ENCODE data around the gene SOX8.

The SOX8 gene

DNA sequence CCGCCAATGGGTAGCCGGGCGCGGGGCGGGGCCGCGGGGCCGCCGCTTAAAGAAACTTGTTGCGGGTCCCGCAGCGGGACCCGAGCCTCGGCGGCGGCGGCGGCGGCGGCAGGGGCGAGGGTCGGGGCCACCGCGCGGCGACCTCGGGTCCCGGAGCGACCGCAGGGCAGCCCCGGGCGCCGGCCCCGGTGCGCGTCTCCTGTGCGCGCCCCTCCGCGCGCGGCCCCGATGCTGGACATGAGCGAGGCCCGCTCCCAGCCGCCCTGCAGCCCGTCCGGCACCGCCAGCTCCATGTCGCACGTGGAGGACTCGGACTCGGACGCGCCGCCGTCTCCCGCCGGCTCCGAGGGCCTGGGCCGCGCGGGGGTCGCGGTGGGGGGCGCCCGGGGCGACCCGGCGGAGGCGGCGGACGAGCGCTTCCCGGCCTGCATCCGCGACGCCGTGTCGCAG lies at the start of gene SOX8:
TSS of gene SOX8 (plus strand) at position 76 of the 450 bp plus-strand sequence. CDS start at position 229, 153 bp downstream.
- ChIA-PET POLR2A (interaction anchor here (0.6 to 1.5 kb wide), 4 partner anchors 9 to 24 kb away, joined by 3 to 6 read pairs (median 4); no protein-coding TSS in a partner anchor), CTCF (no interaction called here)
- TF ChIP-seq BHLHE40 (IDR thresholded peaks at IDR 0.05; ENCODE audit: borderline replicate concordance): no peak
- no peak for TF ChIP-seq ZNF384 (IDR thresholded peaks at IDR 0.05)
- TF ChIP-seq LEF1 (IDR thresholded peaks at IDR 0.05; ENCODE audit: borderline replicate concordance): no peak

DNA sequence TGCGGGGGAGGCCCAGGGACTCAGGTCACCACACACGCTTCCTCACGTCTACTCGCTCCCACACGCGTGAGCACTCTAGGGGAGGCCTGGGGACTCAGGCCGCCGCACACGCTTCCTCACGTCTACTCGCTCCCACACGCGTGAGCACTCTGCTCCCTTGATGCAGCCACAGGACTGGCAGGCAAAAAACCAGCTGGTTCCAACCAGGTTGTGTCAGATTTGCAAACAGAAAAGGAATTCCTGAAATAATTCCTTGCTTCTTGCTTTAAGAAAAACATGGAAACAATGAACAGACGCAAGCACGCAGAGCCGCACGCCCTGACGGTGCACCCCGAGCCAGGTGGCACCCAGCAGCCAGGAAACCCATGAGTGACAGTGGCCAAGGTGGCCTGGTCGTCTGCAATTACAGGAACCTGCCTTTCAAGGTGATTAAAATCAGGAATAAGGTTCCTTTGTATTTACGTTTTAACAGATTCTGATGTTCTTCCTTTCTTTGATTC lies 48.7 kb upstream of the SOX8 start:
- TF ChIP-seq ELF4 (IDR thresholded peaks at IDR 0.05) (no peak), TARDBP (IDR thresholded peaks at IDR 0.05) (no peak), SUZ12 (IDR thresholded peaks at IDR 0.05) (no peak), LEF1 (IDR thresholded peaks at IDR 0.05; ENCODE audit: borderline replicate concordance) (no peak), FOXA1 (IDR thresholded peaks at IDR 0.05) (no peak), BHLHE40 (IDR thresholded peaks at IDR 0.05; ENCODE audit: borderline replicate concordance) (no peak), HDGF (IDR thresholded peaks at IDR 0.05; ENCODE audit: borderline replicate concordance) (no peak), FOXM1 (IDR thresholded peaks at IDR 0.05; ENCODE audit: borderline replicate concordance) (no peak), FOXK2 (IDR thresholded peaks at IDR 0.05) (no peak), ZNF384 (IDR thresholded peaks at IDR 0.05) (no peak), CTBP1 (IDR thresholded peaks at IDR 0.05; ENCODE audit: borderline replicate concordance) (no peak), L3MBTL2 (conservative IDR thresholded peaks at IDR 0.05) (no peak), SP1 (IDR thresholded peaks at IDR 0.05) (no peak), ARNT (IDR thresholded peaks at IDR 0.05) (no peak), NFRKB (IDR thresholded peaks at IDR 0.05) (no peak)
- TF ChIP-seq, protein P1, sequence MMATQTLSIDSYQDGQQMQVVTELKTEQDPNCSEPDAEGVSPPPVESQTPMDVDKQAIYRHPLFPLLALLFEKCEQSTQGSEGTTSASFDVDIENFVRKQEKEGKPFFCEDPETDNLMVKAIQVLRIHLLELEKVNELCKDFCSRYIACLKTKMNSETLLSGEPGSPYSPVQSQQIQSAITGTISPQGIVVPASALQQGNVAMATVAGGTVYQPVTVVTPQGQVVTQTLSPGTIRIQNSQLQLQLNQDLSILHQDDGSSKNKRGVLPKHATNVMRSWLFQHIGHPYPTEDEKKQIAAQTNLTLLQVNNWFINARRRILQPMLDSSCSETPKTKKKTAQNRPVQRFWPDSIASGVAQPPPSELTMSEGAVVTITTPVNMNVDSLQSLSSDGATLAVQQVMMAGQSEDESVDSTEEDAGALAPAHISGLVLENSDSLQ (IDR thresholded peaks at IDR 0.05): no peak
- POLR2A ChIA-PET: no interaction called here

More for the DNA sequence above, at the start of gene SOX8:
- no peak for DNase-seq (ENCODE audit: extremely low spot score)

DNA sequence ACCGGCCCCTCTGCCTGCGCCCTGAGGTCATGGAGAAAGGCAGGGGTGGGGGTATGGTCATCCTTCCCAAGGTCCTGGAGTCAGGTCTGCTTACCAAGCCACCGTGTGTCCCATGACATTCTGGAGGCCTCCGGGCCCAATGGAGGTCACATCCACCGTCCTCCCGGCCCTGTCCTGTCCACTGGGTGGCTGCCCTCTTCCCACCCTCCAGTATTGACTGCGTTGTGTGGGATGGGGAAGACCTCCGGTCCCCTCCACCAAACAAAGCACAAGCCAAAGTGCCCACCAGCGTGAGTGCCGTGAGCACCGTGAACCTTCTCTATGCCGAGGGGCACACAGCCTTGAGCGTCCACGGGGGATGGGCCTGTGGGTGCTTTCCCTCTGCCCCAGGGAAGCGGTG lies 48.0 kb upstream of the SOX8 start:
- ChIA-PET POLR2A (no interaction called here), CTCF (no interaction called here)
- TF ChIP-seq SP1 (IDR thresholded peaks at IDR 0.05) (no peak), L3MBTL2 (conservative IDR thresholded peaks at IDR 0.05) (no peak), TARDBP (IDR thresholded peaks at IDR 0.05) (no peak), ZNF384 (IDR thresholded peaks at IDR 0.05) (no peak), BHLHE40 (IDR thresholded peaks at IDR 0.05; ENCODE audit: borderline replicate concordance) (no peak)
- TF ChIP-seq, protein P1 (IDR thresholded peaks at IDR 0.05): no peak
- no peak for DNase-seq (ENCODE audit: extremely low spot score)

More for the DNA sequence above, 48.7 kb upstream of the SOX8 start:
- DNase-seq (ENCODE audit: extremely low spot score): no peak
- CTCF ChIA-PET: no interaction called here

- POLR2A ChIA-PET: no interaction called here
- CTCF ChIA-PET: no interaction called here
- DNase-seq (ENCODE audit: extremely low spot score): no peak
- TF ChIP-seq LEF1 (IDR thresholded peaks at IDR 0.05; ENCODE audit: borderline replicate concordance): no peak
- TF ChIP-seq HDGF (IDR thresholded peaks at IDR 0.05; ENCODE audit: borderline replicate concordance): no peak
- no peak for TF ChIP-seq L3MBTL2 (conservative IDR thresholded peaks at IDR 0.05)
- TF ChIP-seq FOXM1 (IDR thresholded peaks at IDR 0.05; ENCODE audit: borderline replicate concordance): no peak
- TF ChIP-seq ARNT (IDR thresholded peaks at IDR 0.05): no peak
- TF ChIP-seq, protein P1 (IDR thresholded peaks at IDR 0.05): no peak
- TF ChIP-seq NFRKB (IDR thresholded peaks at IDR 0.05): no peak
- TF ChIP-seq FOXK2 (IDR thresholded peaks at IDR 0.05): no peak
- TF ChIP-seq FOXA1 (IDR thresholded peaks at IDR 0.05): no peak
- TF ChIP-seq CTBP1 (IDR thresholded peaks at IDR 0.05; ENCODE audit: borderline replicate concordance): no peak
- no peak for TF ChIP-seq ZNF384 (IDR thresholded peaks at IDR 0.05)
- no peak for TF ChIP-seq TARDBP (IDR thresholded peaks at IDR 0.05)
- no peak for TF ChIP-seq SP1 (IDR thresholded peaks at IDR 0.05)
- TF ChIP-seq ELF4 (IDR thresholded peaks at IDR 0.05): no peak
- no peak for TF ChIP-seq SUZ12 (IDR thresholded peaks at IDR 0.05)
- no peak for TF ChIP-seq BHLHE40 (IDR thresholded peaks at IDR 0.05; ENCODE audit: borderline replicate concordance)
Observed at GRCh38 chr16:934178-934577, 47.4 kb upstream of the SOX8 start.

- ChIA-PET POLR2A (interaction anchor here (0.6 kb wide), 1 partner anchor 9 kb away, joined by 4 read pairs; no protein-coding TSS in a partner anchor), CTCF (no interaction called here)
- TF ChIP-seq HDGF (IDR thresholded peaks at IDR 0.05; ENCODE audit: borderline replicate concordance): no peak
- TF ChIP-seq FOXM1 (IDR thresholded peaks at IDR 0.05; ENCODE audit: borderline replicate concordance): no peak
- TF ChIP-seq SP1 (IDR thresholded peaks at IDR 0.05): no peak
- TF ChIP-seq LEF1 (IDR thresholded peaks at IDR 0.05; ENCODE audit: borderline replicate concordance): no peak
- no peak for TF ChIP-seq FOXK2 (IDR thresholded peaks at IDR 0.05)
- TF ChIP-seq ELF4 (IDR thresholded peaks at IDR 0.05): no peak
- no peak for TF ChIP-seq ARNT (IDR thresholded peaks at IDR 0.05)
- TF ChIP-seq SUZ12 (IDR thresholded peaks at IDR 0.05): no peak
- TF ChIP-seq BHLHE40 (IDR thresholded peaks at IDR 0.05; ENCODE audit: borderline replicate concordance): no peak
- no peak for TF ChIP-seq CTBP1 (IDR thresholded peaks at IDR 0.05; ENCODE audit: borderline replicate concordance)
- no peak for TF ChIP-seq L3MBTL2 (conservative IDR thresholded peaks at IDR 0.05)
- TF ChIP-seq FOXA1 (IDR thresholded peaks at IDR 0.05): no peak
- TF ChIP-seq NFRKB (IDR thresholded peaks at IDR 0.05): no peak
- no peak for TF ChIP-seq TARDBP (IDR thresholded peaks at IDR 0.05)
- TF ChIP-seq ZNF384 (IDR thresholded peaks at IDR 0.05): no peak
- TF ChIP-seq, protein P1 (IDR thresholded peaks at IDR 0.05): no peak
- no peak for DNase-seq (ENCODE audit: extremely low spot score)
Observed at GRCh38 chr16:935684-936083, 45.9 kb upstream of the SOX8 start.
